ENCODE data around the gene PHRF1.

The PHRF1 gene

GRCh38 chr11:533586-534395 lies 42.5 kb upstream of the PHRF1 start:
- Histone ChIP-seq H3K4me1 (ENCODE audit: control insufficient read depth, insufficient read depth, low read length) (peaks cover 15% of the 10 kb centered on the region), H3K27ac (ENCODE audit: insufficient read depth, low read depth, low read length, poor library complexity, severe bottlenecking) (no peak overlapping the region), H3K36me3 (ENCODE audit: control insufficient read depth, insufficient read depth, low read length) (peaks cover 22% of the 10 kb centered on the region), H3K4me3 (ENCODE audit: insufficient read depth, low read depth, low read length) (peak overlapping the region; percentile 82), H3K27me3 (ENCODE audit: control insufficient read depth, insufficient read depth, low read length, poor library complexity, severe bottlenecking) (peaks cover 30% of the 10 kb centered on the region), H3K9me3 (ENCODE audit: control insufficient read depth, low read length) (no peaks in the 10 kb centered on the region)
- 95 to 96% methylated on average over 37 of the region's 37 CpGs for WGBS, 2 experiments

- Histone ChIP-seq H3K27me3 (ENCODE audit: control insufficient read depth, insufficient read depth, low read length, poor library complexity, severe bottlenecking) (peaks cover 30% of the 10 kb centered on the region), H3K36me3 (ENCODE audit: control insufficient read depth, insufficient read depth, low read length) (peaks cover 22% of the 10 kb centered on the region), H3K4me1 (ENCODE audit: control insufficient read depth, insufficient read depth, low read length) (peaks cover 15% of the 10 kb centered on the region), H3K9me3 (ENCODE audit: control insufficient read depth, low read length) (no peaks in the 10 kb centered on the region), H3K4me3 (ENCODE audit: insufficient read depth, low read depth, low read length) (peak overlapping the region; percentile 82), H3K27ac (ENCODE audit: insufficient read depth, low read depth, low read length, poor library complexity, severe bottlenecking) (no peak overlapping the region)
- 14 to 15% methylated on average over 66 of the region's 66 CpGs for whole genome bisulfite sequencing, 2 experiments
These were observed 41.7 kb upstream of the PHRF1 start for GRCh38 chr11:534396-535209.

DNA sequence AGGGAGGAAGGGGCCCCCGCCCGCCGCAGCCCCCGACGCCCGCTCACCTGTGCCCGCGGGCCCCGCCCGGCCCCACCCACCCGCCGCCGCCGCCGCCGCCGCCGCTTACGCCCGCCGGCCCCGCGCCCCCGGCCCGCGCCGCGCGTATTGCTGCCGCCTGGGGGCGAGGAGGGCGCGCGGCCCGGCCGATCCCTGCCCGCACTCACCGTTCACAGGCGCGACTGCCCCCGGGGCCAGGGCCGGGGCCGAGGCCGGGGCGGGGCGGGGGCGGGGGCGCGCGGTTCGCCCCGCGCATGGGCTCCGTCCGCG lies 41.1 kb upstream of the PHRF1 start:
- no peak overlapping the region for H3K27ac ChIP-seq (ENCODE audit: insufficient read depth, low read depth, low read length, poor library complexity, severe bottlenecking)

GRCh38 chr11:535519-536454 lies 40.5 kb upstream of the PHRF1 start, which contains the start of gene HRAS:
Gene HRAS, minus strand, starts transcription at chr11:535576.
- Histone ChIP-seq H3K27ac (ENCODE audit: insufficient read depth, low read depth, low read length, poor library complexity, severe bottlenecking) (no peak within 1 kb of the TSS), H3K4me1 (ENCODE audit: control insufficient read depth, insufficient read depth, low read length) (peaks cover 19% of the 10 kb centered on the region), H3K36me3 (ENCODE audit: control insufficient read depth, insufficient read depth, low read length) (peaks cover 22% of the 10 kb centered on the region), H3K4me3 (ENCODE audit: insufficient read depth, low read depth, low read length) (peak within 1 kb of the TSS; percentile 82), H3K9me3 (ENCODE audit: control insufficient read depth, low read length) (no peaks in the 10 kb centered on the region), H3K27me3 (ENCODE audit: control insufficient read depth, insufficient read depth, low read length, poor library complexity, severe bottlenecking) (peaks cover 30% of the 10 kb centered on the region)
- 1 to 2% methylated on average over 97 of the region's 97 CpGs for WGBS, 2 experiments

More for the DNA sequence above, 41.1 kb upstream of the PHRF1 start:
- peaks cover 30% of the 10 kb centered on the region for H3K27me3 ChIP-seq (ENCODE audit: control insufficient read depth, insufficient read depth, low read length, poor library complexity, severe bottlenecking)
- peaks cover 22% of the 10 kb centered on the region for H3K36me3 ChIP-seq (ENCODE audit: control insufficient read depth, insufficient read depth, low read length)
- no peaks in the 10 kb centered on the region for H3K9me3 ChIP-seq (ENCODE audit: control insufficient read depth, low read length)
- 0 to 1% methylated on average over 56 of the region's 56 CpGs for WGBS, 2 experiments
- peak overlapping the region; percentile 82 for H3K4me3 ChIP-seq (ENCODE audit: insufficient read depth, low read depth, low read length)
- peaks cover 15% of the 10 kb centered on the region for H3K4me1 ChIP-seq (ENCODE audit: control insufficient read depth, insufficient read depth, low read length)

DNA sequence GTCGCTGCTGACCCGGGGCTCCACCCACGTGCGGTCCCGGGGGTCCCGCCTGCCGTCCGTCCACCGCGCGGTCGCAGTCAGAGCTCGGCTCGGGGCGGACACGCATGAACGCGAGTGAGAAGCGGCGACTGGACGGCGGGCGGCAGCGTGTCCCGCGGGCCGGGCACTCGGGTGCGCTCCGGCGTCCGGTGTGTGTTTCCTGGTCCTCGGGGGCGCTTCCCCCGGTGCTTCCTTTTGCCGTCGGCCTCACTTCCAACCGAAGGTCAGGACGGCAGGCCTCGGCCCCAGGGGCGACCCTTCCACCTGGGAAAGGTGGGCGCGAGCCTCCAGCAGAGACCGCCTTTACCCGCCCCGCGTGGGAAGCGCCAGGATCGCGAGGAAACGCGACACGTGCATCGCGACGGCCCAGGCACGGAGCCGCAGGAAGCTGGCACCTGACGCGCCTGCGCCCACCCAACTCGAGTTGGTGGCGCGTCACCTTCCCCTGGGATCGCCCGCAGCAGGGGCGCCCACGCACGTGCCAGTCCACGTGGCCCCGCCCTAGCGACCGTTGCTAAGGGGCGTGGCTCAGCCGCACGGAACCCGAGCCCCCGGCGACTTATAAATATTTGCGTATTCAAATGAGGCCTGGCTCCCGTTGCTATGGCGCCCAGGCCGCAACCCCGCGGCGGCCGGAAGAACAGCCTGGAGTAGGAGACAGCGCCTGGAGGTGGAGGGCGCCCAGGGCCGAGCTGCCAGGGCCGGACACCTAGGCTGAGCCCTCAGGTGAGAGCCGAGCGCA lies 39.2 kb upstream of the PHRF1 start, which contains the start of gene LRRC56:
Gene LRRC56, plus strand, starts transcription at position 687 of the 781 bp plus-strand sequence. CDS start 3,158 bp downstream, outside the sequence.
- peaks cover 16% of the 10 kb centered on the region for H3K36me3 ChIP-seq (ENCODE audit: control insufficient read depth, insufficient read depth, low read length)
- 6 to 7% methylated on average over 93 of the region's 93 CpGs for WGBS, 2 experiments
- no peak within 1 kb of the TSS for H3K27ac ChIP-seq (ENCODE audit: insufficient read depth, low read depth, low read length, poor library complexity, severe bottlenecking)
- H3K27me3 ChIP-seq (ENCODE audit: control insufficient read depth, insufficient read depth, low read length, poor library complexity, severe bottlenecking), result peaks cover 30% of the 10 kb centered on the region
- peaks cover 23% of the 10 kb centered on the region for H3K4me1 ChIP-seq (ENCODE audit: control insufficient read depth, insufficient read depth, low read length)
- no peaks in the 10 kb centered on the region for H3K9me3 ChIP-seq (ENCODE audit: control insufficient read depth, low read length)
- peak within 1 kb of the TSS; percentile 24 for H3K4me3 ChIP-seq (ENCODE audit: insufficient read depth, low read depth, low read length)

DNA sequence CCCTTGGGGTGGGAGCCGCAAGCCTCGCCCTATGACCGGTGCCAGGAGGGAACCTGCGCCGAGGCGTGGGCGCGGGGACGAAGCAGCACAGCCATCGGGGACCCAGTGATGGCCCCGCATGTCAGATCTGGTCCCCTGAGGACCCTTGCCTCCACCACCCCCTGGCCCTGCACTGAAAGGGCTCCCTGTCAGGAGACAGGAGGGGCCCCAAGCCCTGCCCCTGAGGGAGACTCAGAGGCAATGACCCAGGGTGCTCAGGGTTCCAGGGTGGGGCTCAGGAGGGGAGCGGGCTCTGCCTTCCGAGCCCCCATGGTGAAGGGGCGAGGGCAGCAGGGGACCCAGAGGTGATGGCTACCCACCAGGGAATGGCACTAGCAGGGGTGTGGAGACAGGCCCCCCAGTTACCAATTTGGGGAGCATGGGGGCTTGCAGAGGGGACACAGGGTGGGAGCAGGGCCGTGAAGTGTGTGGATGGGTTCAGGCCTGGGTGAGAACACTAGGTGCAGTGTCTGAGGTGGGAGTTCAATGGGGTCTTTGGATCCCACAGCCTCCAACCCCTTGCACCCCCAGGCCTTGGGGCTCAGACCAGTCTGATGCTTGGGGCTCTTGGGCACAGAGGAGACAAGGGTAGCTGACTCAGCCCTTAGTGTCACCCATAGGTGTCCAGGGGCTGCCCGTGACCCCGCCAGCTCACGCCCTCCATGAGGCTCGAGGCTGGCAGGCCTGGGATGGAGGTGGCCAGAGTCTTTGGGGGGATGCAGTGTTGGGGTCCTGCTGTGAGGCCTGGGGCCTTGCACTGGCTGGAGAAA lies 38.4 kb upstream of the PHRF1 start:
- H3K4me3 ChIP-seq (ENCODE audit: insufficient read depth, low read depth, low read length), result peak overlapping the region; percentile 24
- 48 to 51% methylated on average over 19 of the region's 19 CpGs for WGBS, 2 experiments
- H3K36me3 ChIP-seq (ENCODE audit: control insufficient read depth, insufficient read depth, low read length), result peaks cover 8% of the 10 kb centered on the region
- H3K27ac ChIP-seq (ENCODE audit: insufficient read depth, low read depth, low read length, poor library complexity, severe bottlenecking), result no peak overlapping the region
- H3K4me1 ChIP-seq (ENCODE audit: control insufficient read depth, insufficient read depth, low read length), result peaks cover 23% of the 10 kb centered on the region
- peaks cover 30% of the 10 kb centered on the region for H3K27me3 ChIP-seq (ENCODE audit: control insufficient read depth, insufficient read depth, low read length, poor library complexity, severe bottlenecking)
- no peaks in the 10 kb centered on the region for H3K9me3 ChIP-seq (ENCODE audit: control insufficient read depth, low read length)

GRCh38 chr11:538431-539051 lies 37.7 kb upstream of the PHRF1 start:
- H3K9me3 ChIP-seq (ENCODE audit: control insufficient read depth, low read length), result no peaks in the 10 kb centered on the region
- WGBS, 2 experiments, result 94 to 95% methylated on average over 20 of the region's 20 CpGs
- H3K4me1 ChIP-seq (ENCODE audit: control insufficient read depth, insufficient read depth, low read length), result peaks cover 23% of the 10 kb centered on the region
- H3K4me3 ChIP-seq (ENCODE audit: insufficient read depth, low read depth, low read length), result no peak overlapping the region
- no peak overlapping the region for H3K27ac ChIP-seq (ENCODE audit: insufficient read depth, low read depth, low read length, poor library complexity, severe bottlenecking)
- H3K36me3 ChIP-seq (ENCODE audit: control insufficient read depth, insufficient read depth, low read length), result peaks cover 4% of the 10 kb centered on the region
- peaks cover 30% of the 10 kb centered on the region for H3K27me3 ChIP-seq (ENCODE audit: control insufficient read depth, insufficient read depth, low read length, poor library complexity, severe bottlenecking)

DNA sequence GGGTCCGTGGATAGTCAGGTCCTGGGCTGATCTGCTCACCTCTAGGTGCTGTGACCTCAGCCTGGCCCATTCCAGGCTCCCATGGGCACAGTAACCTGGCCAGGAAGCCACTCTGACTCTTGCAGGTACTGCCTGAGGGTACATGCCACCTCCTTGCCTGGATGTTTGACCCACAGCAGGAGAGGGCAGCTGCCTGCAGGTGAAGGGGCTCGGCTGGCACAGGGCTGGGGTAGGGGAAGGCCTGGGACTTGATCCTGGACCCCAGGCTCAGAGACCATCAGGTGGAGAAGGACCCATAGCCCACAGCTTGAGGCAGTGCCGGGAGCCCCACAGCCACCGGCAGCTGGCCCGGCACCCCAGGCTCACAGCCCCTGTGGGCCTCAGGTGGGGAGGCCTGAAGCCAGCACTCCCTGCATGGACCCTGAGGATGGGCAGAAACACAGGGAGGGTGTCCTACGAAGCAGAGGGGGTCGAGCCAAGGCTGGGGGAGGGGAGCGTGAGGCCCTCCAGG lies 36.2 kb upstream of the PHRF1 start:
- 87 to 88% methylated on average over 8 of the region's 8 CpGs for WGBS, 2 experiments

More for the DNA sequence above, 36.2 kb upstream of the PHRF1 start:
- H3K27ac ChIP-seq (ENCODE audit: insufficient read depth, low read depth, low read length, poor library complexity, severe bottlenecking), result no peak overlapping the region
- no peak overlapping the region for H3K4me3 ChIP-seq (ENCODE audit: insufficient read depth, low read depth, low read length)
- H3K4me1 ChIP-seq (ENCODE audit: control insufficient read depth, insufficient read depth, low read length), result peaks cover 21% of the 10 kb centered on the region
- H3K36me3 ChIP-seq (ENCODE audit: control insufficient read depth, insufficient read depth, low read length), result no peaks in the 10 kb centered on the region
- peaks cover 30% of the 10 kb centered on the region for H3K27me3 ChIP-seq (ENCODE audit: control insufficient read depth, insufficient read depth, low read length, poor library complexity, severe bottlenecking)
- no peaks in the 10 kb centered on the region for H3K9me3 ChIP-seq (ENCODE audit: control insufficient read depth, low read length)
